GM18951 (cell line): ENCODE results near the gene REPS1.

ENCODE experiments used
- POLR2A ChIP-seq: IDR thresholded peaks from 4 replicates; pipeline ENCODE4 v1.6.1; 2011; ENCODE audit warnings: mild to moderate bottlenecking; ENCODE audit not compliant: insufficient read length, insufficient read depth; ENCODE audit errors: extremely low read depth
- in situ Hi-C: fragments of 300-500 bp; cut with MboI; formaldehyde crosslinking; loops from one replicate; pipeline ENCODE4 v1.12.0; 2022; ENCODE audit warnings: low sequenced_read_pairs, mixed read lengths, inconsistent platforms; ENCODE audit not compliant: unreplicated experiment

REPS1 gene

GRCh38 chr6:138864343-138864890 is 123.6 kb downstream of the REPS1 start:
- TF ChIP-seq POLR2A = no peak
- in situ Hi-C loops = no loop called here

- TF ChIP-seq POLR2A = no peak
- in situ Hi-C loops = no loop called here
Observed at GRCh38 chr6:138863321-138863720, 124.7 kb downstream of the REPS1 start.

GRCh38 chr6:138862456-138862855 is 125.6 kb downstream of the REPS1 start:
- TF ChIP-seq POLR2A = no peak
- in situ Hi-C loops = no loop called here

- TF ChIP-seq POLR2A = no peak
- in situ Hi-C loops = no loop called here
Observed at GRCh38 chr6:138857775-138858174, 130.3 kb downstream of the REPS1 start.

- TF ChIP-seq POLR2A = no peak
- in situ Hi-C loops = no loop called here
Observed at GRCh38 chr6:138856654-138857053, 131.4 kb downstream of the REPS1 start.
